NCI-H2029 treated with DMSO at 0.1 percent for 48 hours (cell line): ENCODE data around the gene HBZ.
"Not testable (repeated sequence)": the region's sequence is repeated elsewhere in the genome, so short reads cannot be mapped to it uniquely, and the experiment has no call there.

ENCODE experiments used
- DNase-seq: peaks from one replicate; lab custom pipeline; 2025; lab: John Stamatoyannopoulos, UW

Gene HBZ

GRCh38 chr16:164827-165538 lies 12.5 kb downstream of the HBZ start:
- no peak for DNase-seq

GRCh38 chr16:165539-166374 lies 13.3 kb downstream of the HBZ start, which contains the start of gene HBM:
HBM (plus strand) TSS chr16:165978; CDS start chr16:165998, 20 bp downstream.
- no peak for DNase-seq

- no peak for DNase-seq
Observed at GRCh38 chr16:166375-167121, 14.1 kb downstream of the HBZ start.

GRCh38 chr16:167122-167690 lies 14.8 kb downstream of the HBZ start:
- no peak for DNase-seq

GRCh38 chr16:168424-168823 lies 16.0 kb downstream of the HBZ start:
- DNase-seq, result no peak

GRCh38 chr16:169014-169413 lies 16.6 kb downstream of the HBZ start:
- DNase-seq, result no peak

- not testable (repeated sequence) for DNase-seq
Observed at GRCh38 chr16:170088-170507, 17.7 kb downstream of the HBZ start.

- DNase-seq, result no peak
Observed at GRCh38 chr16:170788-171187, 18.3 kb downstream of the HBZ start.

- not testable (repeated sequence) for DNase-seq
Observed at GRCh38 chr16:172374-172941, 20.0 kb downstream of the HBZ start, which contains the start of gene HBA2. HBA2 (plus strand) TSS chr16:172876; CDS start chr16:172913, 37 bp downstream.

GRCh38 chr16:173211-173854 lies 20.9 kb downstream of the HBZ start:
- not testable (repeated sequence) for DNase-seq

- DNase-seq, result not testable (repeated sequence)
Observed at GRCh38 chr16:173928-174769, 21.7 kb downstream of the HBZ start.

- DNase-seq, result no peak
Observed at GRCh38 chr16:175011-175949, 22.8 kb downstream of the HBZ start.

- not testable (repeated sequence) for DNase-seq
Observed at GRCh38 chr16:176006-176405, 23.6 kb downstream of the HBZ start.

GRCh38 chr16:176477-177382 lies 24.3 kb downstream of the HBZ start, which contains the start of gene HBA1:
HBA1 (plus strand) TSS chr16:176680; CDS start chr16:176717, 37 bp downstream.
- DNase-seq, result not testable (repeated sequence)

- DNase-seq, result peak; percentile 93
Observed at GRCh38 chr16:177394-177822, 25.0 kb downstream of the HBZ start.

- DNase-seq, result no peak
Observed at GRCh38 chr16:177981-178667, 25.7 kb downstream of the HBZ start.

- no peak for DNase-seq
Observed at GRCh38 chr16:178668-179015, 26.2 kb downstream of the HBZ start.
